Astrocyte of the cerebellum (primary cell): Measurements from ENCODE around the gene COPZ2.
A peak's percentile ranks its signal among the peaks of the same experiment; 100 is the strongest.

Source experiments
- DNase-seq: peaks from one replicate; pipeline ENCODE4 v3.0.0-alpha.2; 2011; ENCODE audit warnings: low read depth
- H3K4me3 ChIP-seq: 2 replicates; pipeline ENCODE4 v1.5.1; 2011; ENCODE audit warnings: mild to moderate bottlenecking, low read depth, low read length, moderate library complexity
- CTCF ChIP-seq: IDR thresholded peaks from 2 replicates; pipeline ENCODE4 v1.5.1; 2012; ENCODE audit warnings: low read length, low read depth, moderate library complexity, mild to moderate bottlenecking; ENCODE audit errors: missing control alignments
- in situ Hi-C: cut with HindIII; loops from 2 replicates; pipeline ENCODE4 v1.10.0; 2017; ENCODE audit warnings: low sequenced_read_pairs

The COPZ2 gene

DNA sequence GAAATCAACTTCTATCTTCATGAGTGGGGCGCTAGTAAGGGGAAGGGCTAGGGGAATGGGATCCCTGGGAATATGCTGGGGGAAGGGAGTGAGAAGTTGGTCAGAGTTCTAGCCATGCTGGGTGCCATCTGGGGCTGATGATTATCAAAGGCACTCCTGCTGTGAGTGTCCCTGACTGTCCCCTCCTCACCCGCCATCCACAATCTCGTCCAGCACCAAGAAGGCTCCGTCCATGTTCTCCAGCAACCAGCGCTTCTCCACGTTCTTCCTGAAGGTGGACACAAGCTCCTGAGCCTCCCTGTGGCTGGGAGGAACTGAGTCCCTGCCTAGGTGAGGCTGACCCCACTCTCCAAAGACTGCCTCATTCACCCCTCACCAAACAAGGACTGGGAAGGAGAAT, 5.6 kb downstream of the COPZ2 start:
- no peak overlapping the region for H3K4me3 ChIP-seq
- in situ Hi-C loops, result loop anchor here (5.0 kb wide), 1 partner anchor 50 kb away; no protein-coding TSS in a partner anchor
- TF ChIP-seq CTCF, result no peak
- DNase-seq, result no peak

DNA sequence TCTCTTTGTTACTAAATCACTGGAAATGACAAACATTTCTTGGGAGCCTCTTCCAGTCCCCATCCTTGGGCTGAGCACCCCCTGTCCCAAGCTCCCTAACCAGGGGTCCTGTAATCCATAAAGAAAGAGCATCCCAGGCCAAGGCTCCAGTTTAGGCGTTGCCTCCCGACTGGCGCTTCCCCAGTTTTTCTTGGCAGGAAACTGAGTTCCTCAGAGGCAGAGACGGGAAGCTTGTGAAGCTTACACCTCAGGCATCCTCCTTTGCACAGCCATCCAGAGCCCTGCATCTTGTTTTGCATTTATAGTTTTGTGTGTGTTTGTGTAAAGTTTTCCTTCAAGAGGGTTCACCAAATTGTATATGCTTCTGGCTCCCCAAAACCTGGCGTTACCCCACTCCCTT, 7.1 kb downstream of the COPZ2 start:
- no peak for TF ChIP-seq CTCF
- in situ Hi-C loops, result loop anchor here (5.0 kb wide), 1 partner anchor 52 kb away; no protein-coding TSS in a partner anchor
- no peak overlapping the region for H3K4me3 ChIP-seq
- peak; percentile 26 for DNase-seq

GRCh38 chr17:48028736-48029135, 8.9 kb downstream of the COPZ2 start:
- TF ChIP-seq CTCF, result no peak
- in situ Hi-C loops, result no loop called here
- H3K4me3 ChIP-seq, result no peak overlapping the region
- no peak for DNase-seq

DNA sequence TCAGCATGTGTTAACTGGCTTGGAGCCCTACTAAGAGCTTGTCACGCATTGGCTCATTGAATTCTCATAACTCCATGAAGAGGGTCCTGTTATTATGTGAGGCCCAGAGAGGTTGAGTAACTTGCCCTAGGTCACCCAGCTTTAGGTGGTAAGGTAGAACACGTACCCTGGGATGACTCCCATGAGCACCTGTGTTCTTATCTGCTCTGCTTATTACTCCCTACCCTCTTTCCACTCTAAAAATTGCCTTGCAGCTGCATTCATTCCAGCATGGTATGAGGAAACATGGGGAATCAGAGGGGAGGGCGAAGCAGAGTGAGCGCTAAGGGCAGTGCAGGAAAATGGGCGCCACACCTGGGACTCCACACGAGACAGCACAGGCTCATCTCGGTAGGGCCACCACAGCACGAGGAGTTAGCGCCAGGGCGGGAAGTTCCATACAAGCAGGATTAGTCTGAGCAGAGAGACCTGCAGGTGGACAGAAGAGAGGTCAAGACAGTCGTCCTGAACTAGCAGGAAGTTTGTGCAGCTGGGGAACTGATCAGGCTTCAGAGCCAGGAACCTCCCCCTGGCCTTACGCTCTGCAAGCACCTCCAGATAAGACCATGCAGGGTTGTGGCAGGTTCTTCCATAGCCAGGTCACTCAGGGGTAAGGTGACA, 10.1 kb downstream of the COPZ2 start:
- TF ChIP-seq CTCF, result no peak
- in situ Hi-C loops, result no loop called here
- no peak overlapping the region for H3K4me3 ChIP-seq
- DNase-seq, result no peak

- TF ChIP-seq CTCF, result peak; percentile 89
- no peak overlapping the region for H3K4me3 ChIP-seq
- DNase-seq, result peak; percentile 70
- in situ Hi-C loops, result no loop called here
Observed at GRCh38 chr17:48026502-48027321, 10.9 kb downstream of the COPZ2 start.

- no peak for TF ChIP-seq CTCF
- H3K4me3 ChIP-seq, result peak overlapping the region; percentile 44
- in situ Hi-C loops, result no loop called here
- DNase-seq, result no peak
Observed at GRCh38 chr17:48025904-48026501, 11.6 kb downstream of the COPZ2 start.
